ENCODE results near the gene PRELID1.

The PRELID1 gene

DNA sequence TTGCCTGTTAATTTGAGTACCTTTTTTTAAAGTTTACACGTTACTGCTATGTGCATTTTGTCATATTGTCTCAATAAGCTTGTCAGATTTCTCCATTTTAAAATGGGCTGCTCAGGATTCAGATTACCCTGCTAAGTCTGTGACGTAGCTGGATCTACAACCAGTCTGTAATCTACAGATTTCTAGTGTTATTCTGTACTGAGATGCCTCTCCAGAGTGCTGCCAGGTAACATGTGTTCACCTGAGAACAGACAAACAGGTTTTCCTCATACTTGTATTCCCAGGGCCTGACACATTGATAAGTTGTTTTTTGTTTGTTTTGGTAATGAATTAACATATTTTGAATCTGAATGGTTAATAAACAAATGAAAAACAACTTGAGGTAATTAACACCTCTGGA, 15.4 kb upstream of the PRELID1 start:
- Histone ChIP-seq H3K36me3 (ENCODE audit: insufficient read depth) (no peaks in the 10 kb centered on the region; the same call in 1 of the 2 replicates), H2AFZ (ENCODE audit: low read depth) (no peak overlapping the region), H3K27ac (no peak overlapping the region), H3K27me3 (ENCODE audit: insufficient read depth, low read depth) (no peaks in the 10 kb centered on the region), H3K79me2 (ENCODE audit: insufficient read depth, low read depth) (no peaks in the 10 kb centered on the region), H3K9ac (no peak overlapping the region), H4K20me1 (ENCODE audit: insufficient read depth) (no peaks in the 10 kb centered on the region), H3K4me1 (ENCODE audit: low read depth, poor library complexity, severe bottlenecking) (peaks cover 32% of the 10 kb centered on the region), H3K4me2 (no peak overlapping the region), H3K4me3 (IDR thresholded peaks at IDR 0.05; ENCODE audit: insufficient read depth, low read depth, low read length) (no peak overlapping the region)
- TF ChIP-seq CTCF (conservative IDR thresholded peaks at IDR 0.05; ENCODE audit: low read depth, low read length), result no peak

DNA sequence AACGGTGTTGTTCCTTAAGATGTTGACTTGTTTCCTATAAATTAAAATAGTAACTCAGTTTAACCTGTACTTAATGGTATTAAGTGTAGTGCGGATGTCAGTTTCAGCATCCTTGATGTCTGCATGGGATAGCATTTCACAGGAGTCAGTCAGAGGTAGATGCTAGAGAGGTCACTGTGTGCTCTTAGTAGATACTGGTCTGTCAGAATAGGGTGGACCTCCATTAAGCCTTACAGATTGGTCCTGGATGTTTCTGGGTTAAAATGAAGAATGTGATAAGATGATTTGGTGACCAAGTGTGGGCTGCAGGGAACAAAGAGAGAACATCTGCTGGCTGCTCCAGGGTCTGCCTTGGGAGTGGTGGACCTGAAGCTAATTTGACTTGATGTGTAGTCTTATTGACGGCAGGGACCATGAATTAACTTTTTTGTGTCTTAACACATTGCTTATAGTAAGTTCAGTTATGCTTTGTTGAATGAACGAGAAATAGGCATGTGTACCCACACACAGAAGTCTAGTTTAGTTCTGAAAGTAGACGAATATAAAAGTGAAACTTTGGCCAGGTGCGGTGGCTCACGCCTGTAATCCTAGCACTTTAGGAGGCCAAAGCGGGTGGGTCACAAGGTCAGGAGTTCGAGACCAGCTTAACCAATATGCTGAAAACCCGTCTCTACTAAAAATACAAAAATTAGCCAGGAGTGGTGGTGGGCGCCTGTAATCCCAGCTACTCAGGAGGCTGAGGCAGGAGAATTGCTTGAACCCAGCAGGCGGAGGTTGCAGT, 12.6 kb upstream of the PRELID1 start:
- H3K27me3 ChIP-seq (ENCODE audit: insufficient read depth, low read depth), result no peaks in the 10 kb centered on the region
- no peak for TF ChIP-seq CTCF (conservative IDR thresholded peaks at IDR 0.05; ENCODE audit: low read depth, low read length)
- H3K79me2 ChIP-seq (ENCODE audit: insufficient read depth, low read depth), result no peaks in the 10 kb centered on the region
- no peaks in the 10 kb centered on the region for H3K36me3 ChIP-seq (ENCODE audit: insufficient read depth)
- H3K4me1 ChIP-seq (ENCODE audit: low read depth, poor library complexity, severe bottlenecking), result peaks cover 32% of the 10 kb centered on the region
- H3K4me3 ChIP-seq (IDR thresholded peaks at IDR 0.05; ENCODE audit: insufficient read depth, low read depth, low read length), result no peak overlapping the region
- peak overlapping the region; percentile 27; the same call in 1 of the 2 replicates for H3K4me2 ChIP-seq
- no peaks in the 10 kb centered on the region for H4K20me1 ChIP-seq (ENCODE audit: insufficient read depth)
- no peak overlapping the region for H2AFZ ChIP-seq (ENCODE audit: low read depth)
- peak overlapping the region; percentile 18; the same call in 1 of the 2 replicates for H3K9ac ChIP-seq
- H3K27ac ChIP-seq, result peak overlapping the region; percentile 61

DNA sequence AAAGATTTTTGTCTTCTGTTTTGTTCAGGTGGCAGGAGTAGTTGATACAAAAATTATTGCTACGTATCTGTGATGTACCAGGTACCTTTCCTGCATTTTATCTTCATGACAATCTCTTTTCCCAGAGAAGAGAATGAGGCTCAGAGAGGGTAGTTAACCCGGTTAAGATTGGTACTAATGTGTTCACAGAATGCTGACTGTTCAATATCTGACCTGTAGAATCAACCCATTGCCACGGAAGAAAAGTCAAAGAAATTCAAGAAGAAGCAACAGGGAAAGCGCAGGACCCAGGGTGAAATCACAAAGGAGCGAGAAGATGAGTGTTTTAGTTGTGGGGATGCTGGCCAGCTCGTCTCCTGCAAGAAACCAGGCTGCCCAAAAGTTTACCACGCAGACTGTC, 11.9 kb upstream of the PRELID1 start:
- no peak overlapping the region for H2AFZ ChIP-seq (ENCODE audit: low read depth)
- no peaks in the 10 kb centered on the region for H3K27me3 ChIP-seq (ENCODE audit: insufficient read depth, low read depth)
- H3K36me3 ChIP-seq (ENCODE audit: insufficient read depth), result no peaks in the 10 kb centered on the region
- H3K79me2 ChIP-seq (ENCODE audit: insufficient read depth, low read depth), result no peaks in the 10 kb centered on the region
- H3K4me1 ChIP-seq (ENCODE audit: low read depth, poor library complexity, severe bottlenecking), result peaks cover 32% of the 10 kb centered on the region
- no peaks in the 10 kb centered on the region for H4K20me1 ChIP-seq (ENCODE audit: insufficient read depth)
- peak overlapping the region; percentile 61; the same call in 1 of the 2 replicates for H3K27ac ChIP-seq
- no peak overlapping the region for H3K4me3 ChIP-seq (IDR thresholded peaks at IDR 0.05; ENCODE audit: insufficient read depth, low read depth, low read length)
- no peak overlapping the region for H3K9ac ChIP-seq
- peak overlapping the region; percentile 27; the same call in 1 of the 2 replicates for H3K4me2 ChIP-seq
- TF ChIP-seq CTCF (conservative IDR thresholded peaks at IDR 0.05; ENCODE audit: low read depth, low read length), result no peak

GRCh38 chr5:177293819-177294581, 9.6 kb upstream of the PRELID1 start:
- no peaks in the 10 kb centered on the region for H3K36me3 ChIP-seq (ENCODE audit: insufficient read depth)

More at GRCh38 chr5:177293819-177294581, 9.6 kb upstream of the PRELID1 start:
- Histone ChIP-seq H3K9ac (no peak overlapping the region), H3K4me3 (IDR thresholded peaks at IDR 0.05; ENCODE audit: insufficient read depth, low read depth, low read length) (no peak overlapping the region), H2AFZ (ENCODE audit: low read depth) (no peak overlapping the region), H3K4me1 (ENCODE audit: low read depth, poor library complexity, severe bottlenecking) (peaks cover 32% of the 10 kb centered on the region), H3K79me2 (ENCODE audit: insufficient read depth, low read depth) (no peaks in the 10 kb centered on the region), H3K27ac (no peak overlapping the region), H3K4me2 (no peak overlapping the region), H4K20me1 (ENCODE audit: insufficient read depth) (no peaks in the 10 kb centered on the region), H3K27me3 (ENCODE audit: insufficient read depth, low read depth) (no peaks in the 10 kb centered on the region)
- TF ChIP-seq CTCF (conservative IDR thresholded peaks at IDR 0.05; ENCODE audit: low read depth, low read length), result no peak

Data from KMS-11 (cell line).